Measurements from ENCODE around the gene SLC25A21.

Gene SLC25A21

DNA sequence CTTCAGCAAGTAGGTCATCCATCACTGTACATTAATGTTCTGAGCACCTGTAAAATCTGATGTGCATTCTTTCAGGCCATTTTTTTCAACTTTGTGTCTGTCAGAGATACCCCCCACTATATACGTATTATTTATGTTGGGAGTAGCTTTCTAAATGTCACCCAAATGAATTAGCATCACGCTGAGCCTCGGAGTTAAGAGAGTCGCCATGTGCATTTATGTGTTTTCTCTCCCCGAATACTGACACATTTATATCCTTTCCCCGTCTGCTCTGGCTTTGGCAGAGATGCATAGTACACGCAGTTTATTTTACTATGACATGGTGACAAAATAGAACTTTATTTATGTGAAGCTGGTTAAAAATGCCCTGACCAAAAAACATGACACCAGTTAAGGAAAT is 216.4 kb downstream of the SLC25A21 start:
- ChIA-PET POLR2A (no interaction called here), CTCF (interaction anchor here (1.0 kb wide), 1 partner anchor 13 kb away, joined by 3 read pairs; no protein-coding TSS in a partner anchor)
- H3K4me1 ChIP-seq (ENCODE audit: control extremely low read depth in 1 of 4, control insufficient read depth in 4 of 4, insufficient read depth in 4 of 4, low read length in 3 of 4), result no peaks in the 10 kb centered on the region
- no peaks in the 10 kb centered on the region for H3K36me3 ChIP-seq (ENCODE audit: control insufficient read depth in 4 of 4, insufficient read depth in 4 of 4, low read length in 3 of 4)
- H3K27me3 ChIP-seq (replicated peaks in 2 of 5; ENCODE audit: control insufficient read depth in 4 of 5, insufficient read depth in 5 of 5, low read length in 4 of 5), result peaks cover 0 to 3% (median 0%) of the 10 kb centered on the region in 5 experiments
- H3K27ac ChIP-seq (ENCODE audit: insufficient read depth in 1 of 2, low read depth in 1 of 2, low read length in 2 of 2, poor library complexity in 1 of 2, severe bottlenecking in 2 of 2), result no peak overlapping the region
- WGBS (ENCODE audit: insufficient coverage), result 91% methylated on average over 5 of the region's 7 CpGs
- H3K4me3 ChIP-seq (ENCODE audit: control insufficient read depth in 1 of 7, extremely low read depth in 1 of 7, insufficient read depth in 4 of 7, low read depth in 2 of 7, low read length in 6 of 7), result no peak overlapping the region
- DNase-seq, result no peak
- H3K9me3 ChIP-seq (ENCODE audit: control extremely low read depth in 1 of 5, control insufficient read depth in 4 of 5, insufficient read depth in 2 of 5, low read depth in 1 of 5, low read length in 4 of 5), result no peaks in the 10 kb centered on the region

GRCh38 chr14:36955376-36955775 is 217.0 kb downstream of the SLC25A21 start:
- no peaks in the 10 kb centered on the region for H3K9me3 ChIP-seq (ENCODE audit: control extremely low read depth in 1 of 5, control insufficient read depth in 4 of 5, insufficient read depth in 2 of 5, low read depth in 1 of 5, low read length in 4 of 5)
- ChIA-PET POLR2A (no interaction called here), CTCF (no interaction called here)

GRCh38 chr14:36952689-36953088 is 219.7 kb downstream of the SLC25A21 start:
- no peak for DNase-seq
- Histone ChIP-seq H3K4me1 (ENCODE audit: control extremely low read depth in 1 of 4, control insufficient read depth in 4 of 4, insufficient read depth in 4 of 4, low read length in 3 of 4) (no peaks in the 10 kb centered on the region), H3K9me3 (ENCODE audit: control extremely low read depth in 1 of 5, control insufficient read depth in 4 of 5, insufficient read depth in 2 of 5, low read depth in 1 of 5, low read length in 4 of 5) (no peaks in the 10 kb centered on the region), H3K4me3 (ENCODE audit: control insufficient read depth in 1 of 7, extremely low read depth in 1 of 7, insufficient read depth in 4 of 7, low read depth in 2 of 7, low read length in 6 of 7) (no peak overlapping the region), H3K36me3 (ENCODE audit: control insufficient read depth in 4 of 4, insufficient read depth in 4 of 4, low read length in 3 of 4) (no peaks in the 10 kb centered on the region), H3K27ac (ENCODE audit: insufficient read depth in 1 of 2, low read depth in 1 of 2, low read length in 2 of 2, poor library complexity in 1 of 2, severe bottlenecking in 2 of 2) (no peak overlapping the region), H3K27me3 (replicated peaks in 2 of 5; ENCODE audit: control insufficient read depth in 4 of 5, insufficient read depth in 5 of 5, low read length in 4 of 5) (peaks cover 0 to 2% (median 0%) of the 10 kb centered on the region in 5 experiments)
- POLR2A ChIA-PET, result no interaction called here
- CTCF ChIA-PET, result no interaction called here
- 93% methylated on average over 3 of the region's 3 CpGs for whole genome bisulfite sequencing (ENCODE audit: insufficient coverage)

More at GRCh38 chr14:36955376-36955775, 217.0 kb downstream of the SLC25A21 start:
- Histone ChIP-seq H3K27ac (ENCODE audit: insufficient read depth in 1 of 2, low read depth in 1 of 2, low read length in 2 of 2, poor library complexity in 1 of 2, severe bottlenecking in 2 of 2) (no peak overlapping the region), H3K27me3 (replicated peaks in 2 of 5; ENCODE audit: control insufficient read depth in 4 of 5, insufficient read depth in 5 of 5, low read length in 4 of 5) (peaks cover 0 to 2% (median 0%) of the 10 kb centered on the region in 5 experiments), H3K36me3 (ENCODE audit: control insufficient read depth in 4 of 4, insufficient read depth in 4 of 4, low read length in 3 of 4) (no peaks in the 10 kb centered on the region), H3K4me3 (ENCODE audit: control insufficient read depth in 1 of 7, extremely low read depth in 1 of 7, insufficient read depth in 4 of 7, low read depth in 2 of 7, low read length in 6 of 7) (no peak overlapping the region), H3K4me1 (ENCODE audit: control extremely low read depth in 1 of 4, control insufficient read depth in 4 of 4, insufficient read depth in 4 of 4, low read length in 3 of 4) (no peaks in the 10 kb centered on the region)
- no peak for DNase-seq

DNA sequence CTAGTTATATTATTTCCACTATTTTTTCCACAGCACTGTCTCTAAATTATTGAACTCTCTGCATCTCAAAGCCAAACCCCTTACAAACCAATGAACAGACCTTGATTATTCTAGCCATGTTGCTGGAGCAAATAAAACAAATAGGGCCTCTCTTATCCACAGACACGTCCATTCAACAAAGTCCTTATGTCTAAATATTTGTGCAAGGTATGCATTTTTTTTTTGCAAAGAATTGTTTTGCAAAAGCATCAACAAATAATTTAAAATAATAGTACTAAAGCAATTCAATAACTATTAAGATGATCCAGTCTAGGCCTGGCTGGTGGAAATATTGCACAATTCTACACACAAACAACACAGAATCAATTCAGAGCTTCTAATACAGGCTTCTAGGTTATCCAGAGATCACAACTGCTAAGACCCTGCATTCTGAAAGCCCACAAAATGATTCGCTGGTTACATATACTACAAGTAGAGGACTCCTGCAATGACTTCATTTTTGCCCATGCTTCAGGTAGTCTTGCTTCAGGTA is 221.0 kb downstream of the SLC25A21 start:
- Histone ChIP-seq H3K27ac (ENCODE audit: insufficient read depth in 1 of 2, low read depth in 1 of 2, low read length in 2 of 2, poor library complexity in 1 of 2, severe bottlenecking in 2 of 2) (no peak overlapping the region), H3K4me1 (ENCODE audit: control extremely low read depth in 1 of 4, control insufficient read depth in 4 of 4, insufficient read depth in 4 of 4, low read length in 3 of 4) (no peaks in the 10 kb centered on the region), H3K9me3 (ENCODE audit: control extremely low read depth in 1 of 5, control insufficient read depth in 4 of 5, insufficient read depth in 2 of 5, low read depth in 1 of 5, low read length in 4 of 5) (no peaks in the 10 kb centered on the region), H3K27me3 (replicated peaks in 2 of 5; ENCODE audit: control insufficient read depth in 4 of 5, insufficient read depth in 5 of 5, low read length in 4 of 5) (peaks cover 0 to 2% (median 0%) of the 10 kb centered on the region in 5 experiments), H3K4me3 (ENCODE audit: control insufficient read depth in 1 of 7, extremely low read depth in 1 of 7, insufficient read depth in 4 of 7, low read depth in 2 of 7, low read length in 6 of 7) (no peak overlapping the region), H3K36me3 (ENCODE audit: control insufficient read depth in 4 of 4, insufficient read depth in 4 of 4, low read length in 3 of 4) (no peaks in the 10 kb centered on the region)
- no peak for DNase-seq
- CTCF ChIA-PET, result no interaction called here
- POLR2A ChIA-PET, result no interaction called here
- 100% methylated on average over 1 of the region's 2 CpGs for WGBS (ENCODE audit: insufficient coverage)

DNA sequence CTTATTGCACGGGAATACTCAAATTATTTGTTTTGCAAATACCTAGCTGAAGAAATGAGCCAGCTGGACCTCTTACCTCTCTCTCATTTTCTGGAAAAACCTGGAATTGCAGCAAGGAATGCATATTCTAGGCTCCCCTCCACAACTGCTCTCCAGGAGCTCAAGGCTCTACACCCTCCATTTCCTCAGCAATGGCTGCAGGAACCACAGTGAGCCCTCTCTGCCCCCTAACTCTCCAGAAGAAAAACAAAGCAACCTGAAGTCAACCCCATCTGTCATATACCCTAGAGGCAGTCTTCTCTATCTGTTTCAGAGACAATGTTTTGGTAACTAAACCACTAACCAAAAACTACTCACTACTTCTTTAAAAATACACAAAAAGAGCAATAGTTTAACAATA is 221.6 kb downstream of the SLC25A21 start:
- ChIA-PET POLR2A (no interaction called here), CTCF (no interaction called here)
- peaks cover 0 to 2% (median 0%) of the 10 kb centered on the region in 5 experiments for H3K27me3 ChIP-seq (replicated peaks in 2 of 5; ENCODE audit: control insufficient read depth in 4 of 5, insufficient read depth in 5 of 5, low read length in 4 of 5)
- DNase-seq, result no peak
- no peaks in the 10 kb centered on the region for H3K4me1 ChIP-seq (ENCODE audit: control extremely low read depth in 1 of 4, control insufficient read depth in 4 of 4, insufficient read depth in 4 of 4, low read length in 3 of 4)
- WGBS (ENCODE audit: insufficient coverage), result 100% methylated on average over 1 of the region's 1 CpG
- no peaks in the 10 kb centered on the region for H3K9me3 ChIP-seq (ENCODE audit: control extremely low read depth in 1 of 5, control insufficient read depth in 4 of 5, insufficient read depth in 2 of 5, low read depth in 1 of 5, low read length in 4 of 5)
- no peak overlapping the region for H3K4me3 ChIP-seq (ENCODE audit: control insufficient read depth in 1 of 7, extremely low read depth in 1 of 7, insufficient read depth in 4 of 7, low read depth in 2 of 7, low read length in 6 of 7)
- no peaks in the 10 kb centered on the region for H3K36me3 ChIP-seq (ENCODE audit: control insufficient read depth in 4 of 4, insufficient read depth in 4 of 4, low read length in 3 of 4)
- H3K27ac ChIP-seq (ENCODE audit: insufficient read depth in 1 of 2, low read depth in 1 of 2, low read length in 2 of 2, poor library complexity in 1 of 2, severe bottlenecking in 2 of 2), result no peak overlapping the region

GRCh38 chr14:36949371-36949770 is 223.0 kb downstream of the SLC25A21 start:
- DNase-seq, result no peak
- Histone ChIP-seq H3K4me3 (ENCODE audit: control insufficient read depth in 1 of 7, extremely low read depth in 1 of 7, insufficient read depth in 4 of 7, low read depth in 2 of 7, low read length in 6 of 7) (no peak overlapping the region), H3K36me3 (ENCODE audit: control insufficient read depth in 4 of 4, insufficient read depth in 4 of 4, low read length in 3 of 4) (no peaks in the 10 kb centered on the region), H3K4me1 (ENCODE audit: control extremely low read depth in 1 of 4, control insufficient read depth in 4 of 4, insufficient read depth in 4 of 4, low read length in 3 of 4) (no peaks in the 10 kb centered on the region), H3K27me3 (replicated peaks in 2 of 5; ENCODE audit: control insufficient read depth in 4 of 5, insufficient read depth in 5 of 5, low read length in 4 of 5) (peaks cover 0 to 2% (median 0%) of the 10 kb centered on the region in 5 experiments), H3K9me3 (ENCODE audit: control extremely low read depth in 1 of 5, control insufficient read depth in 4 of 5, insufficient read depth in 2 of 5, low read depth in 1 of 5, low read length in 4 of 5) (no peaks in the 10 kb centered on the region), H3K27ac (ENCODE audit: insufficient read depth in 1 of 2, low read depth in 1 of 2, low read length in 2 of 2, poor library complexity in 1 of 2, severe bottlenecking in 2 of 2) (no peak overlapping the region)
- ChIA-PET POLR2A (no interaction called here), CTCF (no interaction called here)
- 17% methylated on average over 1 of the region's 2 CpGs for WGBS (ENCODE audit: insufficient coverage)

DNA sequence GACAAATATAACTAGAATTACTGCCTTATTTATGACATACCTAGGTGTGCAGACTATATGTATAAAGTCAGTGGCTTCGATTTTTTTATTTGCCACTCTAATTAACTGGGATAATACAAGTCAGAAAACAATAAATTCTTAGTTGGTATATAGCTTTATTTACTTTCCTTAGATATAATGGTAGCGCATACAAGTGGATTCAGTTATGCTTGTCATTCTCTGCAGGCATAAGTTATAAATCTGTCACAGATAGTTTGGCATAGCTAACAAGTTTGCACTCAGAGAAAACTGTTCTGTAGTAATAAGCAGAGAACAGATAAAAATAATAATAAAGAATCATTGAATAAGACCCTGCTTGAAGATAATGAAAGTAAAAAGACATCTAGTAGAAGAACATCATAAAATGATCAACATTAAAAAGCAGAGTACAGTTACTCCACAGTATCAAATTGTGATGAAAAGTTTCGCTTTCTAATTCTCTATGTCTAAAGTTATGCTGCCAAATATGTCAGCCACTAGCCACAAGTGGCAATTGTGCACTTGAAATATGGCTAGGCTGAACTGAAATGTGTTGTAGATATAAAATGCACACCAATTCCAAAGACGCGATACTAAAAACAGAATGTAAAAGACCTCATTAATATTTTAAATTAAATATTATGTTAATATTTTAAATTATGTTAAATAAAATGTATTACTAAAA is 224.1 kb downstream of the SLC25A21 start:
- 100% methylated on average over 1 of the region's 5 CpGs for WGBS (ENCODE audit: insufficient coverage)
- ChIA-PET CTCF (no interaction called here), POLR2A (no interaction called here)
- Histone ChIP-seq H3K27ac (ENCODE audit: insufficient read depth in 1 of 2, low read depth in 1 of 2, low read length in 2 of 2, poor library complexity in 1 of 2, severe bottlenecking in 2 of 2) (no peak overlapping the region), H3K36me3 (ENCODE audit: control insufficient read depth in 4 of 4, insufficient read depth in 4 of 4, low read length in 3 of 4) (no peaks in the 10 kb centered on the region), H3K9me3 (ENCODE audit: control extremely low read depth in 1 of 5, control insufficient read depth in 4 of 5, insufficient read depth in 2 of 5, low read depth in 1 of 5, low read length in 4 of 5) (no peaks in the 10 kb centered on the region), H3K4me3 (ENCODE audit: control insufficient read depth in 1 of 7, extremely low read depth in 1 of 7, insufficient read depth in 4 of 7, low read depth in 2 of 7, low read length in 6 of 7) (no peak overlapping the region), H3K27me3 (replicated peaks in 2 of 5; ENCODE audit: control insufficient read depth in 4 of 5, insufficient read depth in 5 of 5, low read length in 4 of 5) (peaks cover 0 to 2% (median 0%) of the 10 kb centered on the region in 5 experiments), H3K4me1 (ENCODE audit: control extremely low read depth in 1 of 4, control insufficient read depth in 4 of 4, insufficient read depth in 4 of 4, low read length in 3 of 4) (no peaks in the 10 kb centered on the region)
- no peak for DNase-seq

All from common myeloid progenitor, CD34-positive (primary cell).